Glomerular visceral epithelial cell (primary cell): Measurements from ENCODE around the gene ITPKC.
A peak's percentile ranks its signal among the peaks of the same experiment; 100 is the strongest.
"Not testable (repeated sequence)": the region's sequence is repeated elsewhere in the genome, so short reads cannot be mapped to it uniquely, and the experiment has no call there.

ENCODE experiments used
- DNase-seq: peaks from one replicate; pipeline ENCODE4 v3.0.0-alpha.2; 2016; ENCODE audit errors: extremely low spot score

Gene ITPKC

DNA sequence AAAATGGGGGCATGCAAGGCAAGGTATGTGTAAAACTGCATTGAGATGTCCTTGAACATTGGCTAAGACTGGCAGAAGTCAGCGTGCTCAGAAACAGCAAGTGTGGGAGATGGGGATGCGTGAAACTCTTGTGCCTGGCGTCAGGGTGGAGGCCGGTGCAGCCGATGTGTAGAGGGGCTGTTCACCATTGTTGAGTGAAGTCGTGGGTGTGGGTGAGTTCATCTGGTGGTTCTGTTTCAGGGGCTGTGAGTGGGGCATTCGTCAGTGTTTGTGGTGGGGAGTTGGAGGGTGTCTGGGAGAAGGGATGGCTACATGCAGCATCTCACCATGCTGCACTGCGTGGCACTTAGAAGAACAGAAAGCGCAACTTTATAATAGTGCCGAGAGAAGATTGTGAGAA, 47.1 kb downstream of the ITPKC start:
- DNase-seq: no peak

DNA sequence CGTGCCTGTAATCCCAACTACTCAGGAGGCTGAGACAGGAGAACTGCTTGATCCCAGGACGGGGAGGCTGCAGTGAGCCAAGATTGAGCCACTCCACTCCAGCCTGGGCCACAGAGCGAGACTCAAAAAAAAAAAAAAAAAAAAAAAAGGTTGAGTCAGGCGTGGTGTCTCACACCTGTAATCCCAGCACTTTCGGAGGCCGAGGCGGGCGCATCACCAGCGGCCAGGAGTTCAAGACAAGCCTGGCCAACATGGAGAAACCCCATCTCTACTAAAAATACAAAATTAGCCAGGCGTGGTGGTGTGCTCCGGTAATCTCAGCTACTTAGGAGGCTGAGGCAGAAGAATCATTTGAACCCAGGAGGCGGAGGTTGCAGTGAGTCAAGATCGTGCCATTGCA, 49.5 kb downstream of the ITPKC start:
- not testable (repeated sequence) for DNase-seq

GRCh38 chr19:40768869-40769268, 52.0 kb downstream of the ITPKC start:
- DNase-seq: no peak

- DNase-seq: peak; percentile 21
Observed at GRCh38 chr19:40771101-40771862, 54.4 kb downstream of the ITPKC start.

DNA sequence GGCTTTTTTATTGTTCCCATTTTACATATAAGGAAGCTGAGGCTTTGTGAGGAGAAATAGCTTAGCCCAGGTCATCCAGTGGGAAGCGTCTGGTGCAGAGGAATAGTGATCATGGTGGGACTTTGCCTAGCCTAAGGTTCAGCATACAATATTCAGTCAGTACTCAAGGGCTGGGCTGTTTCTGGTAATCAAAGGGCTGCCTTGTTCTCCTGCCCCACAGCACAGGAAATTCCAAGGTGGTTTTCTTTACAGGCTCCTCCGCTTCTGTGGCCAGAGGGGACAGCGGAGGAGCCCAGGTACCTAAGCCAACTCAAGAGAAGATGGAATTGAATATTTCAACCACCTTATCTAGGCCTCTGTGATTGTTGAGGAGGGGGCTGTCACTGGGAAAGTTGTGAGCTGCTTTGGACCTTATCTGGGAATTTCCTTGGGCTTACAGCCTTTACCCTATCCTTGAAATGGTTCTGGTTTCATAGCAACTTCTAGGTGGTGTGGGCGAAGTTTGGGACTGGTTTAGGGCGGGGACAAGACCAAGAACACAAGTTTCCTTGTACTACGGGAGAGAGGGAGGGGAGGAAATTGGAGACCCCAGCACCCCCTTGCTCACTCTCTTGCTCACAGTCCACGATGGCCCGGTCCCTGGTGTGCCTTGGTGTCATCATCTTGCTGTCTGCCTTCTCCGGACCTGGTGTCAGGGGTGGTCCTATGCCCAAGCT, 58.2 kb downstream of the ITPKC start, which contains the start of gene MIA:
TSS of gene MIA (plus strand) at position 606 of the 716 bp plus-strand sequence. CDS start at position 628, 22 bp downstream.
- no peak for DNase-seq

- DNase-seq: no peak
Observed at GRCh38 chr19:40775632-40776022, 58.7 kb downstream of the ITPKC start.

- DNase-seq: no peak
Observed at GRCh38 chr19:40776364-40776763, 59.5 kb downstream of the ITPKC start.

DNA sequence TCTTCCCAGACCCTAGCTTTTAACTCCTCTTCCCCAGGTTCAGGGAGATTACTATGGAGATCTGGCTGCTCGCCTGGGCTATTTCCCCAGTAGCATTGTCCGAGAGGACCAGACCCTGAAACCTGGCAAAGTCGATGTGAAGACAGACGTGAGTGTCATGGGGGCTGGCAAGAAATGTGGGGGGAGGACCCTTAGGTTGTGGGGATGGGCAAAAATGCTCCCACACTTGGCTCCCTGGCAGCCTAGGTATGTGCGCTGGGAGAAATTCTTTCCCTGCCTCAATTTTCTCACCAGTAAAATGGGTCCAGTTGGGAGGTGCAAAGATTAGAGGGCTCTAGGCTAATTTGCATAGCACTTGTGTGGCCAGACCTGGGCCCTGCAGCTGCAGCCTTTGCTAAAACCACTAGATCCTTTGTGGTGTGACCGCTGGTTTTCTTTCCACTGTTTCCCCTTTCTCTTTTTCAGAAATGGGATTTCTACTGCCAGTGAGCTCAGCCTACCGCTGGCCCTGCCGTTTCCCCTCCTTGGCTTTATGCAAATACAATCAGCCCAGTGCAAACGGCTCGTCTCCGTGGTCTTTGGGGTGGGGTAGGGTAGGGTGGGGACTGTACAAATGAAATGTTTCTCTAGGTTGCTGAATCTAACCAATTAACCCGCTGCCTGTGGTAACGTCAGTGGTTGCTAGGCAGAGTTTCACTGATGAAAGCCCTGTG, 60.2 kb downstream of the ITPKC start:
- DNase-seq: peak; percentile 96

DNA sequence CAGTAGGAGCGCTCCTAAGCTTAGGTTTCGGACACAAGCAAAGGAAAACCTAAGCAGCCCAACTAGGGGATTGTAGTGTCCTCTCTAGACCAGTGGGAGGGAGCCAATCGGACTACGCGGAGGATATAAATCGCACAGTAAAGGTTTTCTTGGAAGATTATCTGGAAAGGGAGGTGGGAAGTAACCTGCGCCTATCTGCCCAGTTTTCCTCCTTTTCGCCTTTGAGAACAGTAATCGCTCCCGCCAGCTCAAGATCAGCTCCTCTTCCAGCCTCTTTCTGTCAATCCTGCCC, 60.7 kb downstream of the ITPKC start:
- no peak for DNase-seq

DNA sequence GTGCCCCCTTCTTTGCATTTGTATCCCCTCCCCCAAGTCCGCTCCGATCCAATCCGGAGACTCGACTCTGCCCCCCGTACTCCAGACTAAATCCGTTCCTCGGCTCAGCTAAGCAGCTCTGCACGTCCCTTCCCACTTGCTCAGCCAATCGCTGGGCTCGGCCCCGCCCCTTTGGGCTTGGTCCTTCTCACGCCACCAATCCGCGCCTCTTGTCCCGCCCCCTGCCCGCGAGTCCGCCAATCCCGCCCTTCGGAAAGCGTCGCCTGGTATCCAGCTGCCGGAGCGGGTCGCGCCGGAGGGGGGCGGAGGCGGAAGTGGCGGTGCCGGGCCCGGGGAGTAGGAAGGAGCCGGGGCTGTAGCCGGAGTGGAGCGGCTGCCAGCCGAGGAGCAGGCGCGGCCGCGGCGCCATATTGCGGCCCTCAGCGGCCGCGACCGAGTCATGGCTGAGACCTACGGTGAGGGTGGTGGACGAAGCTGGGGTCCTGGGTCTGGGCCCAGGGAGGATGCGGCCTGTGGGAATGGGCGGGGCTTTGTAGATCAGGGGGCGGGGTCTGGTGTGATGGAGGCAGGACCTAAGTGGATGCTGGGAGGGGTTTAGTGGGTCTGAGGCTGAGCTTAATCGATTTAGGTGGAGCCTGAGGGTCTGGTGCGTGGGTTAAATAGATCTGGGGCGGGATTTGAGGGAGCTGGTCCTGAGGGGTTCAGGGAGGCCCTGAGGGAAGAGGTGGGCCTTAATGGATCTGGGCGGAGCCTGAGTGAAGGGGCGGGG, 61.2 kb downstream of the ITPKC start, which contains the start of gene RAB4B:
TSS of gene RAB4B (plus strand) at position 311 of the 769 bp plus-strand sequence. CDS start at position 440, 129 bp downstream.
- peak; percentile 100 for DNase-seq

DNA sequence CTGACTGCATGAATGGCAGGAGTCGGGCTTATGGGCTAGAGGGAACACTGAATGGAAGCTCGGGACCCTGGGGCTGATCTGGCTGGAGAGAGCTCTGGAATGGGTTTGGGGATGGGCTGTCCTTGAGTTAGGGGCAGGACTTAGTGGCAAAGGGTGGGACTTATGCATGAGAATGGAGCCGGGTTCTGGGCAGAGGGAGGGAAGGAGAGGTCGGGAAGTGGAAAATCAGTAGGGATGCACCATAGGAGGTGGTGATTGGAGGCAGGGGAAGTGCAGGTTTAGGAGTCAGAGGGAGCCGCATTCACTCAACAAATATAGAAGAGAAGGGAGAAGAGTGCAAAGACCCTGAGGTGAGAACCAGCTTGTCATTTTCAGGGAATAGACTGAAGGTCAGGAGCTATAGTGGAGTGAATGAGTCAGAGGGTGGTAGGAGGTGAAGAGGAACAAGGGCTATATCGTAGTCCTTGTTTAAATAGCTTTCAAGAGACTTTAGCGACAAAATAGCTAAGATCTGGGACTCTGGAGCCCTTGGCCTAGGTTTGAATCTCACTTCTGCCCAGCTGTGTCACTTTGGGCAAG, 61.9 kb downstream of the ITPKC start:
- DNase-seq: no peak

GRCh38 chr19:40780582-40780981, 63.7 kb downstream of the ITPKC start:
- DNase-seq: no peak

DNA sequence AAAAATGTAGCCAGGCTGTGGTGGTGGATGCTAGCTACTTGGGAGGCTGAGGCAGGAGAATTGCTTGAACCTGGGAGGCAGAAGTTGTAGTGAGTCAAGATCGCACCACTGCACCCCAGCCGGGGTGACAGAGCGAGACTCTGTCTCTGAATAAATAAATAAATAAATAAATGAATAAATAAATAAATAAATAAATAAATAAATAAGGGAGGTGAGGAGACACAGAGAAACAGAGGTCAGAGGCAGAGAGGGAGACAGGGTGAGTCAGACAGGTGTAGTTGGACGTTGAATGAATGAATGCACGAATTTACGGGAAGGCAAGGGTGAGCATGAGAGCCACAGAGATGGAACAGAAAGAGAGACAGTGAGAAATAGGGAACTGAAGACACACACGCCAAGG, 64.2 kb downstream of the ITPKC start:
- no peak for DNase-seq

DNA sequence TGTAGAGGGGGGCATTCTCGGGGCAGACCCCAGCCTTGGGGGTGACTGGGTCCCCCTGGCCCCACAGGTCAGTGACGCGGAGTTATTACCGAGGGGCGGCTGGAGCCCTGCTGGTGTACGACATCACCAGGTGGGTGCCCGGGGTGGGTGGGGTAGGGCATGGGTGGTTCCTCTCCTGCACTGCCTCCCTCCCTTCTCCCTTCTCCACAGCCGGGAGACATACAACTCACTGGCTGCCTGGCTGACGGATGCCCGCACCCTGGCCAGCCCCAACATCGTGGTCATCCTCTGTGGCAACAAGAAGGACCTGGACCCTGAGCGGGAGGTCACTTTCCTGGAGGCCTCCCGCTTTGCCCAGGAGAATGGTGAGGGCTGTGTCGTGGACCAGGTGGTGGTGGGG, 66.8 kb downstream of the ITPKC start:
- DNase-seq: no peak

- DNase-seq: not testable (repeated sequence)
Observed at GRCh38 chr19:40784146-40784545, 67.2 kb downstream of the ITPKC start.

DNA sequence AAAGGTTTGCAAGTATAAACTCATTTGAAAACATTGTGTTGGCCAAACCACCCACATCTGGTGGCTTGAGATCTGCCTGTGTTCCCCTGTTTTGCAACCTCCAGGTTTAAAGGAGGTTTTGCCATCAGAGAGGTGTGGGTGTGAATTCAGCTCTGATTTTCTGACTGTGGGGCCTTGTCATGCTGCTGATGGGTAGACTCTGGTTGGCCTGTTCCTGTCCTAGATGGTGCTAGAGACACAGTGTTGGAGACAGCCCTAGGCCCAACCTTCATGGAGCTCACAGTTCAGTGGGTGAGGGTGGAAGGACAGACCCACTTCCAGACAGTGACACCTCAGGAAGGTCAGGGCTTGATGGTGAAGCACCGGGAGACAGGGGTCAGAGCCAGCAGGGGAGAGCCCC, 68.6 kb downstream of the ITPKC start:
- DNase-seq: no peak

- no peak for DNase-seq
Observed at GRCh38 chr19:40786060-40787037, 69.4 kb downstream of the ITPKC start.
